HG03135 (cell line): ENCODE measurements around the gene ABAT.

Experiments
- ATAC-seq: cut with Tn5 transposase; IDR thresholded peaks from one replicate; pipeline ENCODE4 v1.9.1; 2021; ENCODE audit warnings: mild to moderate bottlenecking, moderate library complexity; ENCODE audit not compliant: unreplicated experiment

Gene ABAT

DNA sequence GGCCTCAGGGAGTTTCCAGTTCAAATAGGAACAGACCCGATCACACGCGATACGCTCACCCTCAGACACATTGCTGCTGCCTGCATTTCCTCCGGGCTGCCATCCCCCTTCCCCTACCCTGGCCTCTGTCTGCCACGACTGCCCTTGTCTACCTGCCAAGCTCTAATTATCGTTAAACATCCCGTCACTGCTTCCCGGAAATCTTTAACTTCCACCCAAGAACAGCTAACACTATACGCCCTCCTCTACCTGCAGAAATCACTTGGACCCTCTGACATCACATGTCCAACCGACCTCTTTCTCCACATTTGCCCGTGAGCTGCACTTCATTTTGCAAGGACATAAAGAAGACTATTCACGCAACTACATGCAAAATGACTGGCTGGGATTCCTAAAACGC, 40.4 kb downstream of the ABAT start:
- no peak for ATAC-seq

DNA sequence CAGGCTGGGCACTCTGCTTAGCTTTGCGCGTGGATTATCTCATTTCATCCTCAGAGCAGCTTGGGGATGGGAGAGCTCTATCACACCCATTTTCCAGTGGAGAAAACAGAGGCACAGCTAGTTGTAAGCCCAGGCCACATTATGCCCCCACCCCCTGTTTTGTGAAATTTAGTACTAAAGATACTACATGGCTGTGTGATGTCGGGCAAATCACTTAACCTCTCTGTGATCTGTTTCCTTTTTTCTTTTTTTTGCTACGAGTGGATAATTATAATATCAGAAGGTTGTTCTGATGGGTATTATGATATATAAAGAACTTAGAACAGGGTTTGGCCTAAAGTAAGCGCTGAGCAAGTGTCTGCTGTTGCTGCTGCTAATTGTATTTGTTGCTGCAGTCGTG, 41.6 kb downstream of the ABAT start:
- ATAC-seq: no peak

DNA sequence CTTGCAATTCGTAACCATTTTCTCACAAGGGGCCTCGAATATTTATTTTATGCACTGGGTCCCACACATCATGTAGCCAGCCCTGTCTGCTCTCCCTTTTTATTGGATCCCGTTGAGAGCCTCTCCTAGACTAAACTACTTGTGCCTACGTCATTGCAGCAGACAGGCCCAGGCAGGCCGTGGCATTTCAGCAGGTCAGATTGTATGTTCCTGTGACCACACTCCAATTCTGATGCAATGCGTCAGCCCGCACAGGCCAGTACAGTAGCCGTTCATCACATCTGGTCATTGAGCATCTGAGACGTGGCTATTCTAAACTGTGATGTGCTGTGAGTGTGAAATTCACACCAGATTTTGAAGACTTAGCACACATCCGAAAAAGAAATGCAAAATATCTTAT, 42.2 kb downstream of the ABAT start:
- ATAC-seq: no peak

DNA sequence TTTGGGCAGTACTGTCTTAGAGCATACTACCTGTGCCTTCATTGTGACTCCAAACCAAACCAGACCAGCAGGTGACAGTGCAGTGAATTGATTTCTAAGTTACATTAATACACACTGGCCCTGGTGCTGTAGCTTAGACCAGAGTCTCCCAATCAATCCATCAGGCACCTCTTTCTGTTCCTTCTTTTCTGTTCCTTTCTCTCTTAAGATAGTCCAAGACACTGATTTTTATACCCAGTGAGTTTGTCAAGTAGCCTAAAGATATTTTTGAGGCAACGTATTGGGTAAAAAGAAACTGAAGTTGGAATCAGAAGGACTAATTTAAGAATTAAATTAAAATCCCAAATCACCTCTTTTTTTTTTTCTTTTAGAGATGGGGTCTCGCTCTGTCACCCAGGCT, 43.1 kb downstream of the ABAT start:
- ATAC-seq: no peak

DNA sequence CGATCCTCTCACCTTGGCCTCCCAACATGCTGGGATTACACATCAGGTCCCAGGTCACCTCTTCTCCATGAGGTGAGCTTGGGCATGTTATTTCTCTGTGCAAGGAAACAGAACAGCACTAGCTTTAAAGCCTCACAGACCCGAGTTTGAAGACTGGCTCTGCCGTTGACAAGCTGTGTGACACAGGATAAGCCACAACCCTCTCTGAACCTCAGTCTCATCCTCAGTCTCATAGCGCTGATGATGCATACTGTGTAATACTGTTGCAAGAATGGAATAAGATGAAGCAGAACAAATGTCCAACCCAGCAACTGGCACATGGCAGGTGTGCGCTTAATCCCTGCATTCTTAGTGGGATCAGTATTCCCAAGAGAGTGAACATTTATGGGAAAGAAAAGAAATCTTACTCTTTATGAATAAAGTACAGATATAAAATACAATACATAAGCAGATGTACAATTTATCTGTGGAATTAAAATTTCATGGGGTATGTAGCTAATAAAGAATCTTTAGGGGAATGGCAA, 43.5 kb downstream of the ABAT start:
- no peak for ATAC-seq

DNA sequence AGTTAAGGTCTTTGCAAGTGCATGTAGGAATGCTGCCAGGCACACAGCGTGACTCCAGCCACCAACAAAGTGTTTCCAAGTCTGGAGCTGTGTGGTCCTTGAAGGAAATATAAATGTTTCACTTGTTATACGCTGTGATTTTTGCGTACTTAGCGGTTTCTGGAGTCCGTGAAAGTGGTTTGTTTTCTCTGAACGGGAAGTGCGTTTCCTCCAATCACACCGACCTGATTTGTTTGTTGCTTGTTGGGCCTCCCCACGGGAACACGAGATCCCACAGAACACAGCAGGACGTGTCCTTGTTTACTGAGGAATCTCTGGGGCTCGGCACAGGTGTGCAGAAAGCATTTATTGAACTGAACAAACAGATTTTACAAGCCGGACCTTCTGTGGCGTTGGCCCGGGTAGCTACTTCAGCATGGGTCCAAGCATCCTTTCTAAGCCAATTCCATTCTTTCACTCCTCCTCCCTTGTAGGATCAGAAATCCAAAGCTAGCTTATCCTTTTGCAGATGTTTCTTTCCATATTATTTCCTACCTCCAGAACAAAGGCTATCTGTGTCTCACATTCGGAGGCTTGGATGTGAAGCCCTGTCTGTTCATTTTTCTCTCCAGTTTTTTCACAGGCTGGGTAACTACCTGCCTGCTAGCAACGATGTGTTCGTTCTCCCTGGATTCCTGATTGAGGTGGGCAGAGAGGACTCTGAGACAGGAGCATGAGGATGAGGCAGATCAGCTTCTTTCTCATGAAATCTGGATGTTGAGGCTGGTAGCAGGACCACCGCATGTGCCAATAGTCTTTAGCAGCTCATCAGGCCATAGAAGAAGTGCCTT, 44.6 kb downstream of the ABAT start:
- ATAC-seq: no peak

DNA sequence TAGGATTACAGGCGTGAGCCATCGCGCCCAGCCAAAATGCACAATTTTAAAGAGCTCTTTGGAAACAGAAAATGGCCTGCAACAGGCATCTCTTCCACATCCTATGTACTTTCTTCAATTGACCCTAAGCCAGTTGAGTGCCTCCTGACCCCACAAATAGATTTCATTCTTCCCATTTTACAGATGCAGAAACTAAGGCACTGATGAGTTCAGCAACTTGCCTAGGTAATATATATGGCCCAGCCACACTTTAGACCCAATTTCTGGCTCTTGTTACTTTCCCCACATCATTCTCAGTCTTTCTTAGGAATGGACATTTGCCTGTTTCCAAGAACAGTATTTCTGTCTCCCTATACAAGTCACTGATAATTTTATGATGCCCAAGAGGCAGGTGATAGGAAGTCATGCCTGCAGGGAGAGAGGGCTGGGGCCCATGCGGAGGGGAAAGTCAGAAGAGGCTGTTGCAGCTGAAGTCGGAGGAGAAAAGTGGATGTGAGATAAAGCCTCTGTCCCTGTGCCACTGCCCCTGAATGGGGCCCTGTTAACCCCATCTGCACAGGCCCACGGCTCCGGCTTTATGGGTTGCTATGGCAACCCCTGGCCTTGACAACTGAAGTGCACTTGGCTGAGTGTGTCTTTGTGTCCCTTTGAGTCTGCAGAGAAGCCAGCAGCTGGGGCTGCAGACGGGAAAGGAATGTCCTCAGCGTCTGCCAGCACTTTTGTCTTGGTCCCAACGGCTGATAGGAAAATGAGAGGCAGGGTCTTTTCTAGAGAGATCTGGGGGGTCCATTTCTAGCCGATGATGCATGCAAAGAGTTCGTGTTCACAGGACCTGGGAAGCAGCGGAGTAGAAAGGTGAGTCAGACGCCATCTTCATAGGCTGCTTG, 45.9 kb downstream of the ABAT start:
- no peak for ATAC-seq

DNA sequence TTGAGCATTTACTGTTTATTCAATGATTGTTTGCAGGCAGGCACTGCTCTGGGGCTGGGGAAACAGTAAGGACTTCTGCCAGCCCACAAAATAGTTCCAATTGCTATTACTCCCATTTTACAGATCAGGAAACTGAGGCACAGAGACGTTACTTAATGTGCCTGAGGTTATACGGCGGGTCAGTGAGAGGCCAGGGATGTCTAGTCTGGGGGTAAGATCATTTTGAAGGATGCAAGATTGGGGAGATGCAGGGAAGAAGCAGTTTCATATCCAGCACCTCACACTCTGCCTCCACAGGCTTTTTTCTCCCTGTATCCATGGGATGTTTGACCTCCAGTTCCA, 46.5 kb downstream of the ABAT start:
- ATAC-seq: no peak

DNA sequence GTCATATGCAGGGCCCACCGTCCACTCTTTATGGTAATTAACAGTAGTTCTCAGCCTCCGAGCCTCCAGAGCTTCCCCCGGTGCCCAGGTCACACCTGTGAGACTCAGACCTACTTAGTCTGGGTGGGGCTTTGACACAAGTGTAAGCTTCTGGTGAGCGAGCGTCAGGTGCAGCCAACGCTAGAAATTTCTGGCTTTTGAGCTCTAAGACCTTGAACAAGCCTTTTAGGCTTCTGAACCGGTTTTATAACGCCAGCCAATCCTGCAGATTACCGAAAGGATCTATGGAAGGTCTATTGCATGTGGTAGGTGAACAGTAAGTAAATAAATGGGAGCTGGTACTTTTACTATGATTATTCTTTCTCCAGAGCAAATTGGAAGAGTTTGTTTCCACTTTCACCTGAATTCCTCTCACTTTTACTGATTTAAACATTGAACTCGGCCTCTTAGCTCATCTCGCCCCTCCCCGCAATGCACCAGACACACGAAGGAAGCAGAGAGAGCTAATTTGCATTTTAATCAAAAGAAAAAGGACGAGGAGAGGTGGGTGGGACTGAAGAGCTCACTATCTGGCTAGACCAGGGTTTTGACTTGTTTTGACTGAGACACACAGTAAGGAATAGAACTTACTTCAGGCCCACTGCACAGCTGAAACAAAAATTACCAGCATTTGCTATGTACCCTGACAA, 47.1 kb downstream of the ABAT start:
- no peak for ATAC-seq

DNA sequence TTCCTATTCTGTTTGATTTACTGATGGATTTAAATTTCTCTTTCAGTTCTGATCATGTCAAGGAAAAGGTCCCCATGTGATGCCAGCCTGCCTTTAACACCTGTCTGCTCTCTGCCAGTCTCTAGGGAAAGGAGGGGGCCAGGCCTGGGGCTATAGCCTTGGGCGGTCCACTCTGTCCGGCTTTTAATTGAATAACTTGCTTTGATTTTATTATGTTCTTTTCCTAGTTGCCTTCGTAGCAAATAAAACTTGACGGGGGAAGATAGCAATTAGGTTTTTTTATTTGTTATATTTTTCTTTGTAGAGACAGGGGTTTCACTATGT, 47.6 kb downstream of the ABAT start:
- ATAC-seq: no peak

DNA sequence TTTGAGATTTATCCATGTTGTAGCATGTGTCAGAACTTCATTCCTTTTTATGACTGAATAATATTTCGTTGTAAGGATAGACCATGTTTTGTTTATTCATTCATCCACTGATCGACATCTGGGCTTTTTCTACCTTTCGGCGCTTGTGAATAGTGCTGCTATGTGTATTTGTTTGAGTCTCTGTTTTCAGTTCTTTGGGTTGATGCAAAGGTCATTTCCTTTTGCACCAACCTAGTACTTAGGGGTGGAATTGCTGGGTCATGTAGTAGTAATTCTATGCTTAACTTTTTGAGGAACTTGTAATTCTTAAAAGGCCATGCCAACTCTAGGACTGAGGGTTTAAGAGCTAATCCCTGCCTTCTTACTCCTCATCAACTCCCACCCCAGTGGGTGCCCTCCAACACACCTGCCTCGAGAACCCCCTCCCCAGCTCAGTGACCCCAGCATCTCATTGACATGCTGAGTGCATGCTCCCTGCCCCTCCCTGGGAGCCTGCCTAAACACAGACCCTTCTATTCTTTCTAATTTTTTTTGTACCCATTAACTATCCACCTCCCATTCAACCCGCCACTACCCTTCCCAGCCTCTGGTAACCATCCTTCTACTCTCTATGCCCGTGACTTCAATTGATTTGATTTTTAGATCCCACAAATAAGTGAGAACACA, 51.2 kb downstream of the ABAT start:
- ATAC-seq: no peak

DNA sequence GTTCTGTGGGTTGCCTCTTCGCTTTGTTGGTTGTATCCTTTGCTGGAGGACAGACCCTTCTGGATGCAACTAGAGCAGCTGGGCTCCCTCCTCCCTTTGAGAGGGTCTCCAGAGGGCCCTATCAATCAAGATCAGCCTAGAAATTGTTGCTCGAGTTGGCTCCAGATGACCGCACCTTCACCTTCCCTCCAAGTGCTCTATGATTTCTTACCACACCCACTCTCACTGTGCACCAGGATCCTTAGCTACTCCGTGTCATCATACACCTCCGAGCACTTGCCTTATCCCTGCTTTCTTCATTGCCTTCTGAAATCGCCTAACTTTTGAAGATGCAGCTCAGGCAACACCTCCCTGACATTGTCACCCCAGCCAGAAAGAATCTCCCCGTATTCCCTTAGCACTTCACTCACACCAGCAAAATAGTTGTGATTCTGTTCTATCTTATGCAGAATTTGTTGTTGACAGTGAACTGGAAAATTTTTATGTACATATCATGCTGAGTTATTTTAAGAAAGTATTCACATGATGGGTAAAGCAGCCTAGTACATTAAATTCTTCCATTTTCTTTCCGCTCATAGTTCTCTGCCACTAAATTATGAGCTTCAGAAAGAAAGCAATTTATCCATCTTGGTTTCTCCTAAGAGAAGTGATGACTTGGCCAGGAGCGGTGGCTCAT, 52.9 kb downstream of the ABAT start:
- no peak for ATAC-seq

DNA sequence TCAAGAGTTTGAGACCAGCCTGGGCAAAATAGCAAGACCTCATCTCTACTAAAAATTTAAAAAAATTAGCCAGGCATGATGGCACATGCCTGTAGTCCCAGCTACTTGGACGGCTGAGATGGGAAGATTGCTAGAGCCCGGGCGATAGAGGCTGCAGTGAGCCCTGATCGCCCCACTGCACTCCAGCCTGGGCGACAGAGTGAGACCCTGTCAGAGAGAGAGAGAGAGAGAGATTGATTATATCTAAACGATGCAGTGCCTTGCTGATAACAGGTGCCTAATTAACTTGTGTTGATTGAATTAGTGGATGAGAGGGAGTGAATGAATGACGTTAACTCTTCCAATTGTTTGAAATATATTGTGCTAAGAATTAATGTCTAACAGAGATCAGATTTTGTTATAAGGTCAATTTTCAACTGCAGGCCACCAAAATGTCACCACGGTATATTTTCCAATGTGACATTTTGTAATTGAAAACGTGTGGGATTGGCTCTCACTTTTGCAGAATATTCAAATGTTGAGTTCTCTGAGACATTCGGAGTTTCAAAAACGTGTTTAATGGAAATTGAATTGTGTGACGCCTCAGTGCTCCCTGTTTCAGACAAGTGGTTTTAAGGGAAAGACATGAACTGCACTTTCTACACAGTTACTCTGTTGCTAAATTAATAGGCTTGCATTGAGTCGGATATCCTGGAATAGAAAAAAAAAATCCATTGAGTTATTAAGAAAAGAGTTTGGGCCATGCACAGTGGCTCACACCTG, 53.6 kb downstream of the ABAT start:
- ATAC-seq: no peak

DNA sequence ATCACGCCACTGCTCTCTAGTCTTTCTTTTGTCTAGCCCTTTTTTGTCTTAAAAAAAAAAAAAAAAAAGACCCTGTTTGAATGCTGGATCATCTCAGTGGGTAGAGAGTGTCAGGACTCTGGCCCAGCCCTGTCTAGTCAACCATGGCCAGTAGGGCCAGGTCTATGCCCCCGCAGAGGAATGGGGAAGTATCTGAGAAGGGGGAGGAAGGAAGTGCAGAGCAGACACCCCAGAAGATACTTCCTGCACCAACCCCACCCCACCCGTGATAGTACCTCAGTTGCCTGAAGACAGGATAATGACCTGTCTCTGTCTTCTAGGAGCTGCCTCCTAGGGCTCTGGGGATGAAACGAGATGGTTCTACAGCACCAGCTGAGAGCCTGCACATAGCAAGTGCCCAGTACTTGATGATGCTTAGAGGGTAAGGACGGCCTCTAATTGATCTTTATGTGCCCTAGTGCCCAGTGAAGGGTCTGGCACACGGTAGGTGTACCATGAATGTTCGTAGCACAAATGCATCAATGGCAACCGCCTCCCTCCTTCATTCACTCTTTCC, 55.4 kb downstream of the ABAT start:
- ATAC-seq: no peak

DNA sequence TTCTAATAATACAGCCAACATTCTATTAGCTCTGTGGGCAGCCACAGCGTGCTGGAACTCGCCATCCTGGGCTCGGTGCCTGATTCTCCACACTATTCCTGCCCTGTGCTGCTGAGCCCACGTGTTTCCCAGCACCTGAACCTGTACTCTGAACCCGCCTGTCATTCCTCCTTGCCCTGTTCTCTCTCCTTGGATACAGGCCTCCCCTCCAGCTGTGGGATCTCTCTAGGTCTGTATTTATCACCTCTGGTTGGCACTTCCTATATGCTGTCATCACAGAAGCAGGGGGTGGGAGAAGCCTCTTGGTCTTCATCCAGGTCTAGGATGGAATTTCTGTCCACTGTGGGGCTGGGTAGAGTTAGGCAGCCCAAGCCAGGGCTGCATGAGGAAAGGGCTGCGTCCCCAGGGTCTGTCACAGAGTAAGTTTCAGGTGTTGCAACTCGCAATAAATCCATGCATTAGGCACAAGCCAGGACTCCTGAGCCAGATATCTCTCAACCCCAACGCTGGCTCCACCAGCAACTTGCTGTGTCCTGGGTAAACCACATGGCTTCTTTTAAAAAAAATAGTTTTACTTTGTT, 56.0 kb downstream of the ABAT start:
- ATAC-seq: no peak

DNA sequence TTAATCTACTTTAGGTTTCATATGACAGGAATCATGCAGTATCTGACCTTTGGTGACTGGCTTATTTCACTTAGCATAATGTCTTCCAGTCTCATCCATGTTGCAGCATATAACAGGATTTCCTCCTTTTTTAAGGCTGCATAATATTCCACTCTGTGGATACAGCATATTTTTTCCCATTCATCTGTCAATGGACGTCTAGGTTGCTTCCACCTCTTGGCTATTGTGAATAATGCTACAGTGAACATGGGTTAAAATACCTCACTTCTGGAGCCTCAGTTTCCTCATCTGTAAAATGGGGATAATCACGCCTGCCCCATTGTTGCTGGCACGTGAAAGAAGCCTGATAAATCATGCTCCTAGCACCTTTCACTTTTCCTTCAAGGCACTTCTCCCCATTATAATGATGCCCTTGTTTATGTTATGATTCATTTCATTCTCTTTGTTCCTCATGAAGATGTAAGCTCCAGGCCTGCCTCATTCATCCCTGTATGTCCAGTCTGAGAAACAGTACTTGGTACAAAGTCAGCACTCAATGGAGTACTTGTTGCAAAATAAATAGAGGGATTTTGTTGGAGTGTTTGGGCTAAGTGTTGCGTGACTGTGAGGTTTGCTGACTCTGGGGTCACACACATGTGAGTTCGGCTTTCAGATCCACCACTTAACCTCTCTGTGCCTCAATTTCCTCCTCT, 59.6 kb downstream of the ABAT start:
- no peak for ATAC-seq

DNA sequence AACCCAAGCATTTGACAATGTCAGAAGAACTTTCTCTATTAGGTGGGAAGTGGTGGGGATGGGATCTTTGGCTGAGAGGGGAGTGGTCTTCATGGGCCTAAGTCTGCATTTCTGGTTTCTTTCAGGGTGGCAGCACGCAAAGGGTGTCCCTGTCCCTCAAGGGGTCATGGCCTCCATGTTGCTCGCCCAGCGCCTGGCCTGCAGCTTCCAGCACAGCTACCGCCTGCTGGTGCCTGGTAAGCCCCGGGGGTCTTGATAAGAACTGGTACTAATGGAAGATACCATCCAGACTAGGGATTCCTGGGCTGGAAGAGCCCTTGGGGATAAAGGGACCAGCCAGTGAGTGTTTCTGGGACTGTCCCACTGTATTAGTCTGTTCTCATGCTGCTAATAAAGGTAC, 61.2 kb downstream of the ABAT start:
- no peak for ATAC-seq

DNA sequence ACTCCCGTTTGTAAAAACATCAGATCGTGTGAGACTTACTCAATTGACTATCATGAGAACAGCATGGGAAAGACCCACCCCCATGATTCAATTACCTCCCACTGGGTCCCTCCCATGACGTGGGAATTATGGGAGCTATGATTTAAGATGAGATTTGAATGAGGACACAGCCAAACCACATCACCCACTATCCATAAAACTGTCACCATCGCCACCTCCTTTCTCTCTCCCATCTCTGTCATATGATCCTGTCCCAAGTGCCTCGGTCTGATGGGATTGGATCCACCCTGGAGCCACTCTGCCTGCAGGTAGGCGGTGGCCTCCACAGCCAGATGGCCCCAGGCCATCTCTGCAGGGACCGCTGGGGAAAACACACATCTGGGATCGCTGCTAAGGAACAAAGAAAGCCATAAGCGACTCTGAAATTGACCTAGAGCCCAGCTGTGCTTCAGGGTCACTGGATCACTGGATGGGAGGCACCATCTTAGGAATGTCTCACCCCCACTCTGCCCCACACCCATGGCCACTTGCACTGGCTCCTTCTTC, 61.8 kb downstream of the ABAT start:
- ATAC-seq: no peak
